TTC549 (cell line): Measurements from ENCODE around the gene CHST9.
"Not testable (repeated sequence)": the region's sequence is repeated elsewhere in the genome, so short reads cannot be mapped to it uniquely, and the experiment has no call there.

Source experiments
- FAIRE-seq: peaks from 2 replicates; lab custom pipeline; 2012; peaks lifted over from hg19 to GRCh38; lab: Jason Lieb, UNC

The CHST9 gene

DNA sequence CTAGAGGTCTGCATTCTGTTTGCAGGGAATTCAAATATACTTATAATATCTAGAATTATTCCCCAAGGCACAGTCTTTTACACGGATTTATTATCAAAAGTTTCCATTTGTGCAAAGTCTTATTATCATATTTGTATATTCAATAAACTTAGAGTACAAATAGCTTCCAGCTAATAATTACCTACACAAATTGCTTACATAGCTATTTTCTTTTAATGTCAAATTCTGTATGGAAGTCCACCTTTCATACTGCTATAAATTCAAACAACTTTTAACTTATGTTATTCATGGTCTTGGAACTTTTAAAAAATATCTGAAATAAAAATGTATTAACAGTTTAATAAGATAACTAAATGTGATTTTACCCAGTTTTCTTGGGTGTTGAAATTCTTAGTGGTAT lies 13.1 kb downstream of the CHST9 start:
- no peak for FAIRE-seq

GRCh38 chr18:27165412-27165811 lies 19.7 kb downstream of the CHST9 start:
- FAIRE-seq: no peak

GRCh38 chr18:27164905-27165304 lies 20.2 kb downstream of the CHST9 start:
- no peak for FAIRE-seq

DNA sequence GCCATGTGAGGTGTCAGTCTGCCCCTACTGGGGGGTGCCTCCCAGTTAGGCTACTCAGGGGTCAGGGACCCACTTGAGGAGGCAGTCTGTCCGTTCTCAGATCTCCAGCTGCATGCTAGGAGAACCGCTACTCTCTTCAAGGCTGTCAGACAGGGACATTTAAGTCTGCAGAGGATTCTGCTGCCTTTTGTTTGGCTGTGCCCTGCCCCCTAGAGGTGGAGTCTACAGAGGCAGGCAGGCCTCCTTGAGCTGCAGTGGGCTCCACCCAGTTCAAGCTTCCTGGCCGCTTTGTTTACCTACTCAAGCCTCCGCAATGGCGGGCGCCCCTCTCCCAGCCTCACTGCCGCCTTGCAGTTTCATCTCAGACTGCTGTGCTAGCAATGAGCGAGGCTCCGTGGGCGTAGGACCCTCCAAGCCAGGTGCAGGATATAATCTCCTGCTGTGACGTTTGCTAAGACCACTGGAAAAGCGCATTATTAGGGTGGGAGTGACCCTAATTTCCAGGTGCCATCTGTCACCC lies 21.9 kb downstream of the CHST9 start:
- FAIRE-seq: not testable (repeated sequence)

GRCh38 chr18:27149240-27149639 lies 35.9 kb downstream of the CHST9 start:
- not testable (repeated sequence) for FAIRE-seq

DNA sequence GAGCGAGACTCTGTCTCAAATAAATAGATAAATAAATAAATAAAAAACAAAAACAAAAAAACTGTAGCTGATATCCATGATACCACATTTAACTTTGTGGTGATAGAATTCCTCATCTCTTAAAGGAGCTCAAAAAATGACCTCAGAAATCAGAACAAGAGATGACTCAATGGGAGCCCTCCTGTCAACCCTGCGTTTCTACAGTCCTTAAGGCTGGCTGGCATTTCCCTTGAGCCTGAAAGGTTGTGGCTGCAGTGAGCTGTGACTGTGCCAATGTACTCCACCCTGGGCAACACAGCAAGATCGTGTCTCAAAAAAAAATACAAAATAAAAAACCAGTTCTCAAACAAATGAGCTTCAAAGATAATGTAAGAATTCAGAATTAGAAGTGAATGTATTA lies 40.4 kb downstream of the CHST9 start:
- FAIRE-seq: no peak

DNA sequence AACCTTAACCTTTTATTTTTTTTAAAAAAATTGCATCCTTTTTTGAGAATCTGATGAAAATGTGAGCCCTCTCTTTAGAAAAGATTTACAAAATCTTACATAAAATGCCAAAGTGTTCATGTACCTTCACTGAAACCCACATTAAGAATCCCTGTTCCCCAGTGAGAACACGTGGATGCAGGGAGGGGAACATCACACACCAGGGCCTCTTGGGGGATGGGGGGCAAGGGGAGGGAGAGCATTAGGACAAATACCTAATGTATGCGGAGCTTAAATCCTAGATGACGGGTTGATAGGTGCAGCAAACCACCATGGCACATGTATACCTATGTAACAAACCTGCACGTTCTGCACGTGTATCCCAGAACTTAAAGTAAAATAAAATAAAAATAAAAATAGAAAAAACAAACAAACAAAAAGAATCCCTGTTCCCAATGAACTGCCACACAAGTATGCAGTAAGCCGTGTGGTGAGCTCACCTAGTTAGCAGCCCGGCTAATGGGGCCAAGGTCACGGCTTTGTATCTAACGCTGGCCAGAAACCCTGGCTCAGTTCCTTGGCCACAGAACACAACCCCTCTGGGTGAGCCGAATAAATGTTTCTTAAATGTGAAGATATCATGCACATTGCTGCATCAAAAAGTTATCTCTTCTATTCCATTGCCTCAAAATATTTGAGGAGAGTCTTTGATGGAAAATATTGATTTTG lies 41.4 kb downstream of the CHST9 start:
- no peak for FAIRE-seq

DNA sequence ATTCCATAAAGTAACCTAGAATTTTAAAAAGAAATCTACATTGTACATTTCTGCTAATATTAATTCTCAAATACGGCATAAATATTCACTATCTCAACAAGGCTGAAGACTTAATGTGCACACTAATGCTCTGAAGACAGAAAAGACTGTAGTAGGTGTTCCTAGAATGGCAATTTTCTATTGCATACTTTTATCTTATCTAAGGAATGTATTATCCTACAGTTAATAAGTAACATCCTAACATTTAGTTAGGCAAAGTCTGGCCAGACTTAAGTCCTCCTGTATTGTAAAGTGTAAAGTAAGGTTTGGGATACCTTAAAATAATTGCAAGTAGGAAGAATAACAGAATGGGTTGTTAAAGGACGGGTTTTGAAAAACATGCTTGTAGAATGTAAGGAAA lies 42.2 kb downstream of the CHST9 start:
- no peak for FAIRE-seq

GRCh38 chr18:27141876-27142275 lies 43.2 kb downstream of the CHST9 start:
- no peak for FAIRE-seq

DNA sequence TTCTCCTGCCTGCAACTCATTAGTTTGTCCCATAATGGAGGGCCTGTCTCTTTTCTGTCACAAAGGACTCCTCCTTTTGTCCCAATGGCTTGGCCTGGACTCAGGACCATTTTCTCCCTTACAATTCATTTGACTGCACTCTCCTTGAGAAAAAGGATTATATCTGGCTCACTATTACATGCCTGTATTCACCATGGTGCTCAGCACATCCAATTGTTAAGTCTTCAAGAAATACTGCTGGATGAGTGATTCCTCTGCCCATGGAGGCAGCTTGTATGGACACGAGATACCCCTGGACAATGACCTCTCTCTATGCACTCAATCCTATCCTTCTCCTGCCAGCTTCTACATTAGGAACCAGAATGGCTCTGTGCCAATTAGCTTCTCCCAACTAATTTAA lies 47.0 kb downstream of the CHST9 start:
- no peak for FAIRE-seq

- no peak for FAIRE-seq
Measured at GRCh38 chr18:27136208-27136535, 48.9 kb downstream of the CHST9 start.

DNA sequence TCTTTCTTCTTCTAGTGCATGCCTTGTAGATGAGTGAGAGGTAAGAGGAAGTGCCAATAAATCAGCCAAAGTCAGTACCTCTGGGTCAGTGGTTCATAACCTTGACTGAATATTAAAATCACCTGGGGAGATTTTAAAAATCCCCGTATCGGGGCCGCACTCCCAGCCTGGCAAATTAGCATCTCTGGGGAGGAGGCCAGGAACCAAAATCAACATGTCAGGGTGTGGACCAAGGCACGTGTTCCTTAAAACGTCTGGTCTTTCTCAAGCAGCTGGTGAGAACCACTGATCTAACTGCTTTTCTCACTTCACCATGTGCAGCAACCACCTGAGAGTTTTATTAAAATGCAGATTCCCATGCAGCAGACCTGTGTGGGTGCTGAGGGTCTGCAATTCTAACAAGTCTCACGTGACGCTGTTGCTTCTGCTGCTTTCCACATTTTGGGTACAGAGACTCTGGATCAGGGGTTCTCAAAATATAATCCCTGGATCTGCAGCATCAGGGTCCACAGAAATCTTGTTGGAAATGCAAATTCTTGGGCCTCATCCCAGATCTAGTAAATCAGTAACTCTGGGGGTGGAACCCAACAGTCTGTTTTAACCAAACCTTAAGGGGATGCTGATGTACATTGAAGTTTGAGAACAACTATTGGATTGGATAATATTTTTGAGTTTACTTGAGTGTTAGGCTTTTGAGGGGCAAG lies 49.5 kb downstream of the CHST9 start:
- FAIRE-seq: no peak

- no peak for FAIRE-seq
Measured at GRCh38 chr18:27130065-27130630, 55.0 kb downstream of the CHST9 start.

DNA sequence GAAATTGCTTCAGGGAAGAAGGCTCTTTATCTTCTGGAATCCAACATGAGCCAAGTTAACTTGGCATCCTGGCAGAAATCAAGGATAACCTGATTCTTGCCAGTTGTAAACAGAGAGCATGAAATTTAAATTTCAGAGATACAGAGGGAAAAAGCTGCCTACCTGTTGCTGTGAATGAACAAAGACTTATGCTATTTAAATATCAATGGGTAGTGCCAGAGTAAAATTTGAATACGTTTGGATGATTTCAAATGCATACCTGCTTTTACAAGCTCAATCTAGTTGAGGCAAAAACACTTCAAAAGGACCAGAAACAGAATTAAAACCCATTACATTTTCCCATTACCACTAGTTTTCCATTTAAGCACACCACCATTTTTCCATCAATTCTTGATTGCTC lies 60.9 kb downstream of the CHST9 start:
- no peak for FAIRE-seq

GRCh38 chr18:27121108-27121507 lies 64.0 kb downstream of the CHST9 start:
- FAIRE-seq: no peak

DNA sequence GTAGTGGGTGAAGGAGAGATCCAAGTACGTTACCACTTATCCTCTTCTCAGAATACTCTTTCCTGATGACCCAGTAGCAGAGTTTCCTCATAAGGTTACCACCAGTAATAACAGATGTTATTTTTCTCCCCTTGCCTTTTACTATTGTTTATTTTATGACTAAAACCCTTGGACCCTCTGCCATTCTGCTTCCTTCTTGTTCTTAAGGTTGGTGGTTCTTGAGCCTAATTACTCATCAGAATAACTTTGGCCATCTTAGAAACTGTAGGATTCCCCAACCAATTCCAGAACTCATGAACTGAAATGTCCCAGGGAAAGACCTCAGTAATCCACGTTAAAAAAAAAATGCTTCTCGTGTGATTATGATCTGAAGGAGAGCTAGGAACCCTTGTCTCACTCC lies 64.9 kb downstream of the CHST9 start:
- FAIRE-seq: no peak

DNA sequence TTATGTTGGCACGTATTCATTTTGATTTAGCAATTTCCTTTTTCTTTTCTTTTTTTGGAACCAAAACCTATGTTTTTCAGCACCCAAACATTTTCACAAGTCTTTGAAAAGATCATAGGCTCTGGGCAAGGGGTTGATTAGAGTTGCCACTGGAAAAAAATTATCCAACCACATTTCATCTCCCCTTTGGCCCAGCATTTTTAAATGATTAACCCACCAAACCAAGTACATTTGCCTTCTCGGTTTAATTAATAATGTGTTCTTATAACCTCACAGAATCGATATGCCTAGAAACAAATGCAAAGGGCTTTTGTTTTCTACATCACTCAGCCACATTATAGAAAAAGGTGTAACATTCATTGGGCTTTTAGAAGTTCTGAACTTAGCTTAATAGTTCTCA lies 66.1 kb downstream of the CHST9 start:
- no peak for FAIRE-seq

DNA sequence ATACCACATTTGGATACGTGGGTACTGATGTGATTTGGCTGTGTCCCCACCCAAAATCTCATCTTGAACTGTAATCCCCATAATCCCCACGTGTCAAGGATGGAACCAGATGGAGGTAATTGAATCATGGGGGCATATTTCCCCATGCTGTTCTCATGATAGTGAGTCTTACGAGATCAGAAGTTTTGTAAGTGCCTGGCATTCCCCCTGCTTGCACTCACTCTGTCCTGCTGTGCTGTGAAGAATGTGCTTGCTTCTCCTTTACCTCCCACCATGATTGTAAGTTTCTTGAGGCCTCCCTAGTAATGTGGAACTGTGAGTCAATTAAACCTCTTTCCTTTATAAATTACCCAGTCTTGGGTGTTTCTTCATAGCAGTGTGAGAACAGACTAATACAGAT lies 70.3 kb downstream of the CHST9 start:
- no peak for FAIRE-seq

- FAIRE-seq: no peak
Measured at GRCh38 chr18:27113358-27113757, 71.8 kb downstream of the CHST9 start.

DNA sequence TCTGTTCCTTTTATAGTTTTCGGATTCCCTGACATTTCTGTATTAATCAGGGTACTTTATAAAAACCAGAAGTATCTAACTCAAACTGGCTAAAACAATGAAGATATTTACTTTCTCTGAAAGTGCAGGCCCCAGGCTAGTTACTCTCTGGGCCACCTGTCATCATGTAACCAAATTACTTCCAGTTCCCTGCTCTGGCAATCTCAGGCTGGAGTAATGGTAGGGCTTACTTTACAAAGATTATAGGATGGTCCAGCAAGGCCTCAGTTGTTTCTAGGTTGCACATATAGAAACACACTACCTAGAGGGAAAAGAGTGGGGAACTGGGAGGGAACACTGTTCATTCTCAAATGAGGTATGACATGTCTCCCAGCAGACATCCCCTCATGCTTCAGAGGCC lies 74.8 kb downstream of the CHST9 start:
- no peak for FAIRE-seq

DNA sequence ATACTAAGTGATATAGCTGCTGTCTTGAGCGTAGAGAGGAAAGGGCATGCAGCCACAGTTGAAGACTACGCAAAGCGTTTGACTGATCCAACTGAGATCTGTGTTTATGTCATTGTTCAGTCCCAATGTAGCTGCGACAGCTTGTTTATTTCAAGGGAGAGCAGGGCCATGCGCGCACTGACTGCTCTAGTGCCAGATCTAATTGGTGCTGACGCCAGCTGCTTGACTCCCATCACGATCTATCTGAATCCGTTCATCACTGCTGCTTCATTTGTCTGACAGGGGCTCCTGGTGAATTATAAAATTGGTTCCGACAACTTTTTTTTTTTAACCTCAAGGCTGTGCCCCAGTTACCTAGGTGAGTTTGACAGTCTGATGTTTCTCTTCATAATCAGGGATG lies 75.7 kb downstream of the CHST9 start:
- no peak for FAIRE-seq

DNA sequence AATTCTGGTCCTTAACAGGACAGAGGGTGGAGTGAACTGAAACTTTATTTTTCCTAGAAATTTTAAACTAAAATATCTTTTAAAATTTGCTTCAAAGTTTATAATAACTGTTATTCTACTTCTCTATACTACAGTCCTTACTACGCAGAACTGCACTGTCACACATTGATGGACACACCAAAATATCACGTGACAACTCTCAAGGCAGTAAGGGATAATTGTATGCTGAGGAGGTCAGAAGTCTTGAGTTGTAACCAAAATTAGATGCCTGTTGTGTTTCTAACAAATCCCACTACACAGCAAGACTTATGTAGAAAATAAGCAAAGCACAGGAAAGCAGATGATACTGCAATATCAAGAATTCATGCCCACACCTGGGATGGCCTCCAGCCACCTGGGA lies 76.3 kb downstream of the CHST9 start:
- no peak for FAIRE-seq

GRCh38 chr18:27104743-27105142 lies 80.4 kb downstream of the CHST9 start:
- no peak for FAIRE-seq

DNA sequence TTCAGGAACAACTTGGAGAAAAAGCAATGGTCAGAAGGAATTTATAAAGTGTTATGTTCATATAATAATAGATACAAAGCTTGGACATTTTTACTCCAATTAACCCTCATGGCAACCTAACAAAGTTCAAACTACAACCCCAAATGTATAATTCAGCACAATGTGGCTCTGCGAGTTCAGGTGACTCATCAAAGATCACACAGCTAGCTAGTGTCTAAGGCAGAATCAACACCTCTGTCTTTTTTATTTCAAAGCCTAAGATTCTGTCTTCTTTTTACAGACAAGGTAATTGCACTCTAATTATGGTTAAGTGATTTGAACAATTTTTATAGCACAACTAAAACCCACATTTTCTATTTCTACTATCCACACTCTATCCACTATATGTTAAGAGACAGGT lies 90.5 kb downstream of the CHST9 start:
- FAIRE-seq: no peak
